ENCODE measurements around the gene MB.

MB gene

DNA sequence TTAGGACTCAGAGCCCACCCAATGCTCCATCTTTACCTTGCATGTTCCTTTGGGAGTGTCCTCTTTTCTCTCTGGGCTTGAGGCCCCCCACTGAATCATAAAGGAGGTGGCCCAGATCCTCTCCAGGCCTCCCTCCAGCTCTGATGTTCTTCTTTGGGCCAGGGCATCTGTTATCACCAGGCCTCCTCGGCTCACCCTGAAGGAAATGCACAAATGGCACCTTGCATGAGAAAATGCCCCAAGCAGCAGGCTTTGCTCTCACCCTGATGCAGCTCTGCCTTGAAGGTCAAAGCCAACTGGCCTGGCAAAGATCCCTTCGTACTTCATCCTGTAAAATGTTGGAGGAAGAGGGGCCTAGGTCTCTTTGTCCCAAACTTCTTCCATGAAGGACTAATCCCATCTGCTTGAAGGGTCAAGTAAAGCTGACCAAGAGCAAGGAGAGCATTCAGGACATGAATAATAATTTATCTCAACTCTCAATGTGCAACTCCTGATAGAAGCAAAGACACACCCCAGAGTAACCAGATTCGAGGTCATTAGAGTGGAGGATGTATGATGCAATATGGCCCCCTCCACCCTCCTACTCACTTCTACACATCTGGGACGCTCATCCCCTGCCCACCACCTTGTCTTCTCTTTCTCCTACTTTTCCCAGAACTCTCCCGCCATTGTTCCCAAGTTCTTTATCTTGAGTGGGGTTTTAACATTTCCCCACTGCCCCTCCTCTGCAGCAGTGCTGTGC, 40.6 kb upstream of the MB start:
- no peak for TF ChIP-seq YY1 (IDR thresholded peaks at IDR 0.05; ENCODE audit: insufficient read depth, insufficient read length)
- TF ChIP-seq SUZ12 (IDR thresholded peaks at IDR 0.05; ENCODE audit: extremely low read depth, insufficient read depth, insufficient read length): no peak
- no peak for TF ChIP-seq ZNF274 (IDR thresholded peaks at IDR 0.05; ENCODE audit: low read depth, low read length)
- no peak overlapping the region for H3K4me3 ChIP-seq (ENCODE audit: insufficient read length, low read depth)

GRCh38 chr22:35656284-35656752, 39.2 kb upstream of the MB start:
- DNase-seq (ENCODE audit: low read depth, low spot score): no peak
- H3K9me3 ChIP-seq (ENCODE audit: insufficient read depth, low read length): 0 out of 2 replicates have a peak, but pooled peaks cover 10% of the 10 kb centered on the region
- no peaks in the 10 kb centered on the region for H3K27me3 ChIP-seq (ENCODE audit: insufficient read depth, insufficient read length)
- TF ChIP-seq SUZ12 (IDR thresholded peaks at IDR 0.05; ENCODE audit: extremely low read depth, insufficient read depth, insufficient read length) (no peak), ZNF274 (IDR thresholded peaks at IDR 0.05; ENCODE audit: low read depth, low read length) (no peak), YY1 (IDR thresholded peaks at IDR 0.05; ENCODE audit: insufficient read depth, insufficient read length) (no peak)
- H3K36me3 ChIP-seq (ENCODE audit: insufficient read depth, insufficient read length, low read length): no peaks in the 10 kb centered on the region
- H3K4me3 ChIP-seq (ENCODE audit: insufficient read length, low read depth): no peak overlapping the region
- no peak overlapping the region for H3K9ac ChIP-seq (ENCODE audit: insufficient read length, low read depth)
- H3K4me1 ChIP-seq (ENCODE audit: insufficient read depth, insufficient read length): no peaks in the 10 kb centered on the region

More for the DNA sequence above, 40.6 kb upstream of the MB start:
- DNase-seq (ENCODE audit: low read depth, low spot score): no peak
- Histone ChIP-seq H3K36me3 (ENCODE audit: insufficient read depth, insufficient read length, low read length) (no peaks in the 10 kb centered on the region), H3K27me3 (ENCODE audit: insufficient read depth, insufficient read length) (no peaks in the 10 kb centered on the region), H3K9me3 (ENCODE audit: insufficient read depth, low read length) (0 out of 2 replicates have a peak, but pooled peaks cover 10% of the 10 kb centered on the region), H3K4me1 (ENCODE audit: insufficient read depth, insufficient read length) (no peaks in the 10 kb centered on the region), H3K9ac (ENCODE audit: insufficient read length, low read depth) (no peak overlapping the region)

GRCh38 chr22:35653824-35654223, 36.7 kb upstream of the MB start:
- H3K4me3 ChIP-seq (ENCODE audit: insufficient read length, low read depth): no peak overlapping the region
- DNase-seq (ENCODE audit: low read depth, low spot score): no peak
- H3K27me3 ChIP-seq (ENCODE audit: insufficient read depth, insufficient read length): no peaks in the 10 kb centered on the region
- H3K36me3 ChIP-seq (ENCODE audit: insufficient read depth, insufficient read length, low read length): no peaks in the 10 kb centered on the region
- no peaks in the 10 kb centered on the region for H3K4me1 ChIP-seq (ENCODE audit: insufficient read depth, insufficient read length)
- H3K9ac ChIP-seq (ENCODE audit: insufficient read length, low read depth): no peak overlapping the region
- TF ChIP-seq YY1 (IDR thresholded peaks at IDR 0.05; ENCODE audit: insufficient read depth, insufficient read length) (no peak), ZNF274 (IDR thresholded peaks at IDR 0.05; ENCODE audit: low read depth, low read length) (no peak), SUZ12 (IDR thresholded peaks at IDR 0.05; ENCODE audit: extremely low read depth, insufficient read depth, insufficient read length) (no peak)
- 0 out of 2 replicates have a peak, but pooled peaks cover 2% of the 10 kb centered on the region for H3K9me3 ChIP-seq (ENCODE audit: insufficient read depth, low read length)

DNA sequence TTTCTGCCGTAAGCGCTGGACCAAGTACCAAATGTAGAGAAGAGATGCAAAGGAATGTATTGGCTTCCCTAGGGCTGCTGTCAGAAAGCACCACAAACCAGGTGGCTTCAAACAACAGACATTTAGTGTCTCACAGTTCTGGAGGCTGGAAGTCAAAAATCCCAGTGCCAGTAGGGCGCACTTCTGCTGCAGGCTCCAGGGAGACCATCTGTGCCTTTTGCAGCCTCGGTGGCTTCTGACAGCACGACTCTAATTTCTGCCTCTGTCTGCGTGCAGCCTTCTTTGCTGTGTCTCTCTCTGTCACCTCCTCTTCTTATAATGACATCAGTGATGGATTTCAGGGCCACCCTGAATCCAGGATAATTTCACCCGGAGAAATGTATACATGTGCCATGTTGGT, 34.0 kb upstream of the MB start:
- no peak for DNase-seq (ENCODE audit: low read depth, low spot score)
- TF ChIP-seq SUZ12 (IDR thresholded peaks at IDR 0.05; ENCODE audit: extremely low read depth, insufficient read depth, insufficient read length) (no peak), ZNF274 (IDR thresholded peaks at IDR 0.05; ENCODE audit: low read depth, low read length) (no peak), YY1 (IDR thresholded peaks at IDR 0.05; ENCODE audit: insufficient read depth, insufficient read length) (no peak)
- H3K4me3 ChIP-seq (ENCODE audit: insufficient read length, low read depth): no peak overlapping the region
- no peaks in the 10 kb centered on the region for H3K36me3 ChIP-seq (ENCODE audit: insufficient read depth, insufficient read length, low read length)
- H3K27me3 ChIP-seq (ENCODE audit: insufficient read depth, insufficient read length): peaks cover 3% of the 10 kb centered on the region
- H3K9me3 ChIP-seq (ENCODE audit: insufficient read depth, low read length): no peaks in the 10 kb centered on the region
- H3K9ac ChIP-seq (ENCODE audit: insufficient read length, low read depth): no peak overlapping the region
- peaks cover 2% of the 10 kb centered on the region for H3K4me1 ChIP-seq (ENCODE audit: insufficient read depth, insufficient read length)

DNA sequence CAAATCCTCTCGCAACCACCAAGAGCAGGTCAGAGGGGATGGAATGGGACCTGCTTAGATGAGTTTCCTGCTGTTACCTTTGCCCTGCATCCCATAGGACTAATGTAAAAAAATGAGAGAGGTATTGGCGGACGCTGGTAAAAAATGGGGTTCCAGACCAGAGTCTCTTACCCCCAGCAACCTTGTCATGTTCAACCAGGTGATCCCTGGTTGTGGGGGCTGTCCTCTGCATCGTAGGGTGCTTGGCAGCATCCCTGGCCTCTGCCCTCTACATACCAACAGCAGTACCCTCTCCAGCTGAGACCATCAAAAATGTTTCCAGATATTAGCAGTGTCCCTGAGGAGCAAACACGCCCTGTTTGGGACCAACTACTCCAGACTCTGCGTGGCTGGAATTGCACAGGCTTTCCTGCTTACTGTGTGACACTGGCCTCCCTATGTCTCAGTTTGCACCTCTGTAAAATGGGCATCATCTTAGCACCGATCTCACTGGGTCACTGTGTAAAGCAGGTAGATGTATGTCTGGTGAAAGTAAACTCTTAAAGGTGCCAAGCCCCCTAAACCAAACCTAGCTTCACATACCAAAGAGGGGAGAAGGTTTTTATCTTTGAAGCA, 32.6 kb upstream of the MB start:
- DNase-seq (ENCODE audit: low read depth, low spot score): no peak
- TF ChIP-seq ZNF274 (IDR thresholded peaks at IDR 0.05; ENCODE audit: low read depth, low read length) (no peak), YY1 (IDR thresholded peaks at IDR 0.05; ENCODE audit: insufficient read depth, insufficient read length) (no peak), SUZ12 (IDR thresholded peaks at IDR 0.05; ENCODE audit: extremely low read depth, insufficient read depth, insufficient read length) (no peak)
- no peak overlapping the region for H3K4me3 ChIP-seq (ENCODE audit: insufficient read length, low read depth)
- peaks cover 3% of the 10 kb centered on the region for H3K27me3 ChIP-seq (ENCODE audit: insufficient read depth, insufficient read length)
- no peaks in the 10 kb centered on the region for H3K36me3 ChIP-seq (ENCODE audit: insufficient read depth, insufficient read length, low read length)
- H3K9ac ChIP-seq (ENCODE audit: insufficient read length, low read depth): no peak overlapping the region
- peaks cover 2% of the 10 kb centered on the region for H3K4me1 ChIP-seq (ENCODE audit: insufficient read depth, insufficient read length)
- H3K9me3 ChIP-seq (ENCODE audit: insufficient read depth, low read length): no peaks in the 10 kb centered on the region

- no peak for DNase-seq (ENCODE audit: low read depth, low spot score)
- peaks cover 2% of the 10 kb centered on the region for H3K4me1 ChIP-seq (ENCODE audit: insufficient read depth, insufficient read length)
- no peak for TF ChIP-seq YY1 (IDR thresholded peaks at IDR 0.05; ENCODE audit: insufficient read depth, insufficient read length)
- TF ChIP-seq ZNF274 (IDR thresholded peaks at IDR 0.05; ENCODE audit: low read depth, low read length): no peak
- TF ChIP-seq SUZ12 (IDR thresholded peaks at IDR 0.05; ENCODE audit: extremely low read depth, insufficient read depth, insufficient read length): no peak
- no peaks in the 10 kb centered on the region for H3K36me3 ChIP-seq (ENCODE audit: insufficient read depth, insufficient read length, low read length)
- no peak overlapping the region for H3K4me3 ChIP-seq (ENCODE audit: insufficient read length, low read depth)
- no peaks in the 10 kb centered on the region for H3K9me3 ChIP-seq (ENCODE audit: insufficient read depth, low read length)
- no peak overlapping the region for H3K9ac ChIP-seq (ENCODE audit: insufficient read length, low read depth)
- H3K27me3 ChIP-seq (ENCODE audit: insufficient read depth, insufficient read length): peaks cover 3% of the 10 kb centered on the region
Observed at GRCh38 chr22:35649026-35649553, 32.0 kb upstream of the MB start.
